ENCODE data around the gene CORIN. TPM values are rescaled to one million over a fixed set of nuclear protein-coding genes. Genes with fewer than 3 reads are reported as not detected.
"Not testable (repeated sequence)": the region's sequence is repeated elsewhere in the genome, so short reads cannot be mapped to it uniquely, and the experiment has no call there.

Gene CORIN

GRCh38 chr4:47550357-47550756 lies 287.5 kb downstream of the CORIN start:
- not testable (repeated sequence) for H2AFZ ChIP-seq (ENCODE audit: low read depth, low read length); H3K9me3 ChIP-seq (ENCODE audit: control insufficient read depth, low read length); H3K4me1 ChIP-seq (ENCODE audit: control insufficient read depth, insufficient read depth, low read depth, low read length); H2BK12ac ChIP-seq (ENCODE audit: low read length in 2 of 2); H3K79me1 ChIP-seq (replicated peaks; ENCODE audit: low read length, poor library complexity, severe bottlenecking); H3K23ac ChIP-seq (ENCODE audit: low read length in 2 of 2); H3K27me3 ChIP-seq (ENCODE audit: control insufficient read depth in 1 of 2, insufficient read depth in 1 of 2, low read length in 2 of 2); H3K4ac ChIP-seq (ENCODE audit: low read depth in 1 of 2, low read length in 2 of 2); H2AK5ac ChIP-seq (ENCODE audit: low read length, severe bottlenecking); H3K4me3 ChIP-seq (ENCODE audit: insufficient read depth in 1 of 2, low read depth in 1 of 2, low read length in 2 of 2); H3K4me2 ChIP-seq (ENCODE audit: low read length, poor library complexity, severe bottlenecking); H2BK5ac ChIP-seq (ENCODE audit: low read depth, low read length, poor library complexity, severe bottlenecking); H3K18ac ChIP-seq (ENCODE audit: low read depth in 1 of 2, low read length in 2 of 2); H3K14ac ChIP-seq (ENCODE audit: low read length in 2 of 2); H3K9ac ChIP-seq (ENCODE audit: low read length); H2BK15ac ChIP-seq (ENCODE audit: low read depth, poor library complexity, severe bottlenecking); H4K8ac ChIP-seq (ENCODE audit: low read length); H3K27ac ChIP-seq (ENCODE audit: low read length, poor library complexity, severe bottlenecking); H2BK120ac ChIP-seq (ENCODE audit: low read depth, low read length); DNase-seq
- peaks cover 14 to 57% of the 10 kb centered on the region in 2 experiments for H3K36me3 ChIP-seq (ENCODE audit: control insufficient read depth in 1 of 2, insufficient read depth in 2 of 2, low read depth in 1 of 2, low read length in 2 of 2)
- peak overlapping the region; percentile 11 for H4K91ac ChIP-seq (ENCODE audit: low read length)
- WGBS, result 97% methylated on average over 7 of the region's 7 CpGs

Small RNA genes lying within 50 kb of the gene (small RNA-seq; reads per million reads assigned to genes)
- not detected for gene MIR8053 (ENCODE audit: low read depth)
